Sigmoid colon (tissue), 7 donors: ENCODE data around the gene ARHGEF1. TPM values are rescaled to one million over a fixed set of nuclear protein-coding genes. Genes with fewer than 3 reads are reported as not detected.

Experiments used
- DNase-seq: peaks from one replicate; pipeline ENCODE4 v3.0.0-alpha.2; 2019
- H3K27ac ChIP-seq, 4 donors: fragments of 200-600 bp; sonication (generic); one replicate each; pipeline ENCODE4 v1.5.1; 2016 to 2019; ENCODE audit warnings: mild to moderate bottlenecking in 1 of 4
- H3K27me3 ChIP-seq, 3 donors: fragments of 200-600 bp; sonication (generic); one replicate each; pipeline ENCODE4 v1.5.1; 2019; ENCODE audit warnings: mild to moderate bottlenecking in 1 of 3
- H3K36me3 ChIP-seq, 4 donors: fragments of 200-600 bp; sonication (generic); one replicate each; pipeline ENCODE4 v1.5.1; 2016 to 2019
- H3K4me1 ChIP-seq, 4 donors: fragments of 200-600 bp; sonication (generic); one replicate each; pipeline ENCODE4 v1.5.1; 2017 to 2019
- H3K4me3 ChIP-seq, 4 donors: fragments of 200-600 bp; sonication (generic); one replicate each; pipeline ENCODE4 v1.5.1; 2017 to 2019; ENCODE audit warnings: mild to moderate bottlenecking in 2 of 4, moderate library complexity in 1 of 4
- H3K9me3 ChIP-seq, 4 donors: fragments of 200-600 bp in 3 of 4; sonication (generic) in 3 of 4; one replicate each; pipeline versions ENCODE4 v1.5.1 to v1.6.1; 2013 to 2019
- CTCF ChIP-seq, 4 experiments: fragments of 450-650 bp in 3 of 4; fragments of 200-600 bp in 1 of 4; IDR thresholded peaks; one replicate each; pipeline ENCODE4 v1.5.1; 2016 to 2019; ENCODE audit warnings: antibody characterized with exemption in 4 of 4, mild to moderate bottlenecking in 3 of 4, moderate library complexity in 2 of 4
- EP300 ChIP-seq, 4 donors: sonication (generic); formaldehyde crosslinking; IDR thresholded peaks; one replicate each; pipeline ENCODE4 v1.6.1; 2017; ENCODE audit warnings: antibody characterized with exemption in 4 of 4
- POLR2A ChIP-seq, 2 donors: fragments of 450-650 bp; IDR thresholded peaks; one replicate each; pipeline ENCODE4 v1.6.1; 2016; ENCODE audit warnings: antibody characterized with exemption in 2 of 2, mild to moderate bottlenecking in 2 of 2, moderate library complexity in 2 of 2
- POLR2AphosphoS5 ChIP-seq, 4 donors: sonication (generic); formaldehyde crosslinking; IDR thresholded peaks; one replicate each; pipeline ENCODE4 v1.6.1; 2017; ENCODE audit warnings: antibody characterized with exemption in 4 of 4
- WGBS, 2 donors: extraction: QIAGEN DNeasy Blood & Tissue Kit; methylation state at CpG; one replicate each; pipeline ENCODE4 v1.1.7; 2013; 5-methylcytosine and 5-hydroxymethylcytosine counted together
- intact Hi-C: fragments of 100-400 bp; cut with DNase I; formaldehyde crosslinking; loops from one replicate; pipeline ENCODE4 v1.15.1; 2023
- polyA plus RNA-seq, 3 donors: library from polyadenylated mRNA; stranded (reverse); fragments of 200-250 nt; gene quantifications; one replicate each; pipeline ENCODE4 v1.2.3, GENCODE V29; 2013
- total RNA-seq, 4 donors: library from RNA; depleted of rRNA; stranded (reverse); fragments of >200 nt; gene quantifications; one replicate each; pipeline ENCODE4 v1.1.0, GENCODE V29; 2016
- donor health status: healthy with polysubstance abuse.
- donor health status: Bipolar disorder and iron deficiency.
- donor health status: healthy.

ARHGEF1 gene
- total and polyA plus RNA-seq, 7 donors: 30.5 to 151 (median 36.7) TPM

- no peak for DNase-seq
- intact Hi-C loops: no loop called here
- TF ChIP-seq POLR2A (IDR thresholded peaks at IDR 0.05): no peak
- Histone ChIP-seq H3K9me3 (no peaks in the 10 kb centered on the region), H3K27ac (no peak overlapping the region), H3K4me1 (peaks cover 0 to 8% (median 3%) of the 10 kb centered on the region in 4 donors), H3K27me3 (no peaks in the 10 kb centered on the region), H3K36me3 (peaks cover 22 to 71% (median 39%) of the 10 kb centered on the region in 4 donors), H3K4me3 (no peak overlapping the region)
- WGBS, 2 donors: 69 to 78% methylated on average over 13 of the region's 13 CpGs
These were observed 13.5 kb upstream of the ARHGEF1 start for GRCh38 chr19:41869374-41869955.

- intact Hi-C loops: no loop called here
- WGBS, 2 donors: 15 to 71% methylated on average over 3 of the region's 3 CpGs
- Histone ChIP-seq H3K36me3 (peaks cover 19 to 62% (median 34%) of the 10 kb centered on the region in 4 donors), H3K4me3 (no peak overlapping the region), H3K9me3 (no peaks in the 10 kb centered on the region), H3K4me1 (peaks cover 0 to 8% (median 0%) of the 10 kb centered on the region in 4 donors), H3K27me3 (no peaks in the 10 kb centered on the region), H3K27ac (no peak overlapping the region)
- no peak for DNase-seq
- TF ChIP-seq CTCF (IDR thresholded peaks at IDR 0.05) (no peak), POLR2A (IDR thresholded peaks at IDR 0.05) (no peak)
These were observed 12.5 kb upstream of the ARHGEF1 start for GRCh38 chr19:41870401-41870873.

- peak; percentile 61 for DNase-seq
- TF ChIP-seq POLR2A (IDR thresholded peaks at IDR 0.05): no peak
- TF ChIP-seq CTCF (IDR thresholded peaks at IDR 0.05): no peak
- TF ChIP-seq POLR2AphosphoS5 (IDR thresholded peaks at IDR 0.05): no peak
- TF ChIP-seq EP300 (IDR thresholded peaks at IDR 0.05): no peak
- Histone ChIP-seq H3K27me3 (no peaks in the 10 kb centered on the region), H3K4me1 (peaks cover 0 to under 1% (median 0%) of the 10 kb centered on the region in 4 donors), H3K27ac (peak overlapping the region in 1 of 4 donors; percentile 12), H3K36me3 (peaks cover 14 to 53% (median 30%) of the 10 kb centered on the region in 4 donors), H3K9me3 (no peaks in the 10 kb centered on the region), H3K4me3 (no peak overlapping the region)
- intact Hi-C loops: no loop called here
- WGBS, 2 donors: 40 to 68% methylated on average over 16 of the region's 16 CpGs
These were observed 11.2 kb upstream of the ARHGEF1 start for GRCh38 chr19:41871573-41872383.

- Histone ChIP-seq H3K36me3 (peaks cover 11 to 47% (median 27%) of the 10 kb centered on the region in 4 donors), H3K4me1 (no peaks in the 10 kb centered on the region), H3K27me3 (no peaks in the 10 kb centered on the region), H3K4me3 (no peak overlapping the region), H3K9me3 (no peaks in the 10 kb centered on the region), H3K27ac (no peak overlapping the region)
- TF ChIP-seq POLR2AphosphoS5 (IDR thresholded peaks at IDR 0.05) (no peak), EP300 (IDR thresholded peaks at IDR 0.05) (no peak), POLR2A (IDR thresholded peaks at IDR 0.05) (no peak), CTCF (IDR thresholded peaks at IDR 0.05) (no peak)
- DNase-seq: no peak
- intact Hi-C loops: no loop called here
- 87% methylated on average over 12 of the region's 12 CpGs for WGBS, 2 donors
These were observed 10.6 kb upstream of the ARHGEF1 start for GRCh38 chr19:41872384-41872774.
